H1 (cell line): Measurements from ENCODE around the gene SNED1. TPM values are rescaled to one million over a fixed set of nuclear protein-coding genes. Genes with fewer than 3 reads are reported as not detected.

Experiments used
- CTCF ChIA-PET: fragments of 300-600 bp; sonication (Branson Sonifier 250); formaldehyde crosslinking; loops from one replicate; lab custom pipeline; 2021; ENCODE audit not compliant: partially characterized antibody; lab: Charles Lee
- POLR2A ChIA-PET: fragments of 300-600 bp; sonication (Branson Sonifier 250); formaldehyde crosslinking; loops from one replicate; lab custom pipeline; 2021; ENCODE audit warnings: inconsistent platforms; ENCODE audit not compliant: partially characterized antibody; lab: Charles Lee
- DNase-seq, 2 experiments: peaks; one replicate each; pipeline versions ENCODE4 v3.0.0 to v3.0.0-alpha.2; 2010 to 2022; ENCODE audit warnings: low spot score in 2 of 2, low read depth in 1 of 2, mixed read lengths in 1 of 2
- FAIRE-seq: peaks from 2 replicates; lab custom pipeline; 2011; peaks lifted over from hg19 to GRCh38; lab: Jason Lieb, UNC
- H2AFZ ChIP-seq: 2 replicates; pipeline ENCODE4 v1.8.1; 2012; ENCODE audit warnings: low read length, inconsistent platforms
- H2AK5ac ChIP-seq: 2 replicates; pipeline ENCODE4 v1.6.1; 2013; ENCODE audit warnings: low read depth, low read length
- H2BK120ac ChIP-seq: replicated peaks from 2 replicates; pipeline ENCODE3; 2013; ENCODE audit warnings: low read depth, low read length, inconsistent platforms
- H2BK12ac ChIP-seq: 2 replicates; pipeline ENCODE4 v1.6.1; 2013; ENCODE audit warnings: low read depth, low read length
- H2BK15ac ChIP-seq: 2 replicates; pipeline ENCODE4 v1.6.1; 2013; ENCODE audit warnings: low read length
- H2BK20ac ChIP-seq: 2 replicates; pipeline ENCODE4 v1.6.1; 2013; ENCODE audit warnings: low read length
- H2BK5ac ChIP-seq: 2 replicates; pipeline ENCODE4 v1.6.1; 2013; ENCODE audit warnings: low read depth, low read length
- H3K14ac ChIP-seq: 2 replicates; pipeline ENCODE4 v1.6.1; 2013; ENCODE audit warnings: inconsistent platforms; ENCODE audit not compliant: insufficient read length
- H3K18ac ChIP-seq: 2 replicates; pipeline ENCODE4 v1.6.1; 2013; ENCODE audit warnings: low read length; ENCODE audit errors: extremely low read depth
- H3K23ac ChIP-seq: 2 replicates; pipeline ENCODE4 v1.6.1; 2013; ENCODE audit warnings: inconsistent platforms; ENCODE audit not compliant: insufficient read length
- H3K23me2 ChIP-seq: 2 replicates; pipeline ENCODE4 v1.6.1; 2013; ENCODE audit warnings: low read depth, low read length
- H3K27ac ChIP-seq: 2 replicates; pipeline ENCODE4 v1.6.1; 2011; ENCODE audit warnings: low read depth, low read length, inconsistent platforms
- H3K27me3 ChIP-seq, 4 experiments: replicated peaks in 1 of 4; 1 replicate in 1 of 4; 2 replicates in 3 of 4; pipeline versions ENCODE4 v1.6.1 to v1.8.1; 2011 to 2013; ENCODE audit warnings: low read length in 3 of 4, mild to moderate bottlenecking in 3 of 4, inconsistent platforms in 2 of 4, mixed read lengths in 2 of 4, moderate library complexity in 1 of 4; ENCODE audit not compliant: control insufficient read depth in 3 of 4, insufficient read depth in 3 of 4; ENCODE audit errors: extremely low read depth in 1 of 4
- H3K36me3 ChIP-seq, 4 experiments: 2 replicates each; pipeline versions ENCODE4 v1.6.1 to v1.8.1; 2011 to 2013; ENCODE audit warnings: mild to moderate bottlenecking in 4 of 4, low read length in 3 of 4, moderate library complexity in 2 of 4, control low read depth in 1 of 4, inconsistent platforms in 1 of 4; ENCODE audit not compliant: insufficient read depth in 4 of 4, control insufficient read depth in 2 of 4
- H3K4ac ChIP-seq: replicated peaks from 2 replicates; pipeline ENCODE3; 2013; ENCODE audit warnings: low read length, low read depth, mixed read lengths, inconsistent platforms; ENCODE audit not compliant: insufficient read length
- H3K4me1 ChIP-seq, 4 experiments: replicated peaks in 1 of 4; 1 replicate in 1 of 4; 2 replicates in 3 of 4; pipeline versions ENCODE4 v1.6.1 to v1.8.1; 2011 to 2013; ENCODE audit warnings: low read length in 3 of 4, inconsistent platforms in 2 of 4, mixed read lengths in 1 of 4; ENCODE audit not compliant: insufficient read depth in 4 of 4, control insufficient read depth in 3 of 4
- H3K4me2 ChIP-seq, 2 experiments: 2 replicates each; pipeline versions ENCODE4 v1.6.1 to v1.8.1; 2011 to 2013; ENCODE audit warnings: low read depth in 2 of 2, low read length in 2 of 2, control low read depth in 1 of 2, inconsistent platforms in 1 of 2, mild to moderate bottlenecking in 1 of 2; ENCODE audit not compliant: insufficient read depth in 1 of 2
- H3K4me3 ChIP-seq, 4 experiments: fragments of 200-600, 300-600 bp in 1 of 4; sonication (generic), shearing (Covaris generic), sonication (Bioruptor Twin) in 1 of 4; 2 replicates each; pipeline versions ENCODE4 v1.5.1 to v1.8.1; 2011 to 2016; ENCODE audit warnings: low read length in 4 of 4, low read depth in 3 of 4, control low read depth in 2 of 4, inconsistent platforms in 2 of 4, mild to moderate bottlenecking in 2 of 4, mixed read lengths in 1 of 4, moderate library complexity in 1 of 4; ENCODE audit not compliant: insufficient read depth in 2 of 4; ENCODE audit errors: extremely low read depth in 1 of 4
- H3K56ac ChIP-seq: replicated peaks from 2 replicates; pipeline ENCODE3; 2013; ENCODE audit warnings: low read depth, mild to moderate bottlenecking, mixed read lengths, low read length, inconsistent platforms; ENCODE audit not compliant: insufficient read length
- H3K79me1 ChIP-seq: 2 replicates; pipeline ENCODE4 v1.6.1; 2013; ENCODE audit warnings: low read depth, low read length, control low read depth
- H3K79me2 ChIP-seq, 2 experiments: 2 replicates each; pipeline versions ENCODE4 v1.6.1 to v1.8.1; 2012 to 2013; ENCODE audit warnings: low read length in 2 of 2, mild to moderate bottlenecking in 2 of 2, inconsistent platforms in 1 of 2; ENCODE audit not compliant: insufficient read depth in 2 of 2, control insufficient read depth in 1 of 2
- H3K9ac ChIP-seq, 4 experiments: replicated peaks in 1 of 4; 1 replicate in 1 of 4; 2 replicates in 3 of 4; pipeline versions ENCODE4 v1.6.1 to v1.8.1; 2011 to 2013; ENCODE audit warnings: low read depth in 3 of 4, low read length in 3 of 4, control low read depth in 2 of 4, mild to moderate bottlenecking in 2 of 4, moderate library complexity in 2 of 4, inconsistent platforms in 1 of 4; ENCODE audit errors: extremely low read depth in 1 of 4
- H3K9me3 ChIP-seq, 2 experiments: 2 replicates each; pipeline versions ENCODE4 v1.6.1 to v1.8.1; 2012 to 2013; ENCODE audit warnings: mild to moderate bottlenecking in 2 of 2, moderate library complexity in 2 of 2, control low read depth in 1 of 2, inconsistent platforms in 1 of 2, low read depth in 1 of 2, low read length in 1 of 2, mixed read lengths in 1 of 2; ENCODE audit not compliant: insufficient read depth in 2 of 2
- H4K20me1 ChIP-seq, 2 experiments: replicated peaks in 1 of 2; 2 replicates each; pipeline versions ENCODE3 to v1.8.1; 2011 to 2013; ENCODE audit warnings: inconsistent platforms in 2 of 2, low read length in 2 of 2, mild to moderate bottlenecking in 1 of 2; ENCODE audit not compliant: insufficient read depth in 2 of 2, control insufficient read depth in 1 of 2
- H4K5ac ChIP-seq: 2 replicates; pipeline ENCODE4 v1.6.1; 2013; ENCODE audit warnings: low read length, low read depth, mixed read lengths, inconsistent platforms; ENCODE audit not compliant: insufficient read length
- H4K8ac ChIP-seq: 2 replicates; pipeline ENCODE4 v1.8.0; 2013; ENCODE audit warnings: mild to moderate bottlenecking, moderate library complexity, low read length, inconsistent platforms; ENCODE audit not compliant: insufficient read depth; ENCODE audit errors: extremely low read depth
- H4K91ac ChIP-seq: replicated peaks from 2 replicates; pipeline ENCODE3; 2013; ENCODE audit warnings: low read length, mixed read lengths, inconsistent platforms; ENCODE audit not compliant: insufficient read length
- CHD1 ChIP-seq: IDR thresholded peaks from 2 replicates; pipeline ENCODE4 v1.6.1; 2012; ENCODE audit warnings: low read depth, low read length, improper control_type of control experiment
- GTF2F1 ChIP-seq: IDR thresholded peaks from 2 replicates; pipeline ENCODE4 v1.6.1; 2012; ENCODE audit warnings: low read depth, low read length, improper control_type of control experiment, borderline replicate concordance
- NANOG ChIP-seq: IDR thresholded peaks from 2 replicates; pipeline ENCODE4 v1.6.1; 2011; ENCODE audit warnings: low read length, low read depth, mild to moderate bottlenecking, inconsistent platforms; ENCODE audit not compliant: insufficient read depth, poor library complexity, severe bottlenecking
- RBBP5 ChIP-seq: IDR thresholded peaks from 2 replicates; pipeline ENCODE4 v1.7.1; 2012; ENCODE audit warnings: low read depth, mild to moderate bottlenecking, inconsistent platforms, low read length, moderate library complexity, borderline replicate concordance
- SUZ12 ChIP-seq: fragments of 200-600 bp; sonication (generic); IDR thresholded peaks from 2 replicates; pipeline ENCODE4 v1.6.1; 2012; ENCODE audit warnings: mild to moderate bottlenecking, inconsistent platforms, low read length, moderate library complexity, mixed read lengths
- TAF7 ChIP-seq: optimal IDR thresholded peaks from 2 replicates; pipeline ENCODE3; 2011; ENCODE audit warnings: low read depth, mild to moderate bottlenecking, inconsistent platforms, low read length, moderate library complexity, borderline replicate concordance
- WGBS, 2 experiments: shearing (Covaris generic) in 1 of 2; methylation state at CpG; one replicate each; pipeline versions ENCODE4 v1.1.6 to v1.1.7; 2013 to 2015; ENCODE audit warnings: low lambda C conversion rate in 2 of 2, mixed read lengths in 2 of 2, inconsistent platforms in 1 of 2, low coverage in 1 of 2, missing lambda C conversion rate in 1 of 2; ENCODE audit not compliant: insufficient replicate concordance in 2 of 2, insufficient coverage in 1 of 2, insufficient read length in 1 of 2; ENCODE audit errors: extremely low coverage in 1 of 2, missing lambda C conversion rate in 1 of 2; 5-methylcytosine and 5-hydroxymethylcytosine counted together
- polyA plus RNA-seq, 7 experiments: library from polyadenylated mRNA; depleted of rRNA in 3 of 7; stranded (reverse) in 5 of 7; unstranded in 2 of 7; fragments of >200 nt in 5 of 7; fragments of 200-250 nt in 2 of 7; gene quantifications; 1 replicate in 5 of 7; 2 replicates in 1 of 7; 4 replicates in 1 of 7; pipeline versions ENCODE4 v1.2.1 to v1.2.3, GENCODE V29; 2011 to 2013; ENCODE audit warnings: missing spikeins in 2 of 7, mixed read lengths in 2 of 7
- total RNA-seq: library from RNA; stranded (reverse); fragmentation: NEBNext Ultra II Directional; extraction: Animal tissue kit (Norgen Biotek cat#: 25700); gene quantifications from 2 replicates; pipeline ENCODE4 v1.2.1, GENCODE V29; 2021

Gene SNED1
- total and polyA plus RNA-seq, 2 of the 8 experiments (the other 6 are each of a cell fraction or from before 2014, with no cell fraction given), result 1.9 TPM

DNA sequence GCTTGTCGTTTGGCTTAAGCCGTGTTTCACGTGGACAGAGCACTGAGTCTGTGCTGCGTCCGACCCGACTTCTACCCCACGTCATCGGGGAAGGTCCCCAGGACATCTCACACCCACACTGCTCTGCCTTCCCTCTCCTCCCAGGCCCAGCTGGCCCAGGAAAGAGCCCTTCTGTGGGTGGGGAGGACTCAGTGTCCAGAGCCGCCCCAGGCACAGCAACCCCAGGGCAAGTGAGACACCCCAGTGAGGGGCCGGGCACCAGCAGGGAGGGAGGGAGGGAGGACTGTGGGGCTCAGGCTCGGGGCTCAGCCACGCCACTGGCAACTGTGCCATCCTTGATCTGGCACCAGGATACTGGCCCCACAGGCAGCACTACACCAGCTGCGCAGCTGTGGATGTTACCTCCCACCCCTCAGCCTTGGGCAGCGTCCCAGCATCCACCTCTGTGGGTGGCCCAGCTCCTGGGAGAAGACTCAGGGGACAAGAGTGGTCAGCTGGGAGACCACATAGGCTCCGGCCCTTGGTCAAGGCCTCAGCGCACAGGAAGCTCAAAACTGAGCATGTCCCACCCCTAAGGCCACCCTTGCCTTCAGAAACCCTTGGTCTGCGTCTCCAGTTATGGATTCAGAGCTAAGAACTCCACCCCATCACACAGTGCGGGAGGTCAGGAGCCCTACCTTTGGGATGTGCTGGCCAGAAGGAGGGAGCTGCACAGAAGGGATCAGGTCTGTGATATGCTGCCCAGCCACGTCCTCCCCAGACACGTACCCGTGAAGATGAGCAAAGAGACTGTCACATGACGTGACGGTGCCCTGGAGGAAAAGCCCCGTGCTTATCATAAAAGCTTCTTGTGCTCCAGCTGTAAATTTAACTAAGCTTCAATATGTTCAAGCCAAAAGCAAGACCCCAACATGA, 139.1 kb downstream of the SNED1 start:
- no peak overlapping the region for H4K91ac ChIP-seq
- H3K36me3 ChIP-seq, result peaks cover 6 to 34% (median 20%) of the 10 kb centered on the region in 4 experiments; a peak in 7 of 8 replicates
- ChIA-PET POLR2A (interaction anchor here (1.3 kb wide), 1 partner anchor 12 kb away, joined by 4 read pairs; the partner anchor contains the start of gene PASK), CTCF (interaction anchor here (1.1 to 1.4 kb wide), 3 partner anchors 13 to 286 kb away, joined by 3 read pairs; no protein-coding TSS in a partner anchor)
- no peak overlapping the region for H3K18ac ChIP-seq
- H3K23ac ChIP-seq, result no peak overlapping the region
- no peak overlapping the region for H2BK12ac ChIP-seq
- no peaks in the 10 kb centered on the region; the same call in none of the 2 replicates for H3K79me1 ChIP-seq
- H3K56ac ChIP-seq, result no peak overlapping the region
- no peak overlapping the region for H2AK5ac ChIP-seq
- no peak overlapping the region for H3K4me2 ChIP-seq
- H3K4me3 ChIP-seq, result no peak overlapping the region
- WGBS, 2 experiments, result 92% methylated on average over 19 of the region's 24 CpGs; no CpG with 5 or more reads in 1 of the 2 experiments
- H3K27ac ChIP-seq, result no peak overlapping the region
- no peaks in the 10 kb centered on the region for H3K4me1 ChIP-seq
- no peak overlapping the region for H3K4ac ChIP-seq
- no peak overlapping the region for H3K9ac ChIP-seq
- H4K5ac ChIP-seq, result no peak overlapping the region
- H3K23me2 ChIP-seq, result no peaks in the 10 kb centered on the region
- DNase-seq (no peak), FAIRE-seq (no peak)
- H2BK20ac ChIP-seq, result no peak overlapping the region
- no peak overlapping the region for H2BK120ac ChIP-seq
- H4K8ac ChIP-seq, result no peak overlapping the region
- H3K9me3 ChIP-seq, result no peaks in the 10 kb centered on the region
- no peak overlapping the region for H3K14ac ChIP-seq
- no peak overlapping the region for H2BK15ac ChIP-seq
- H3K27me3 ChIP-seq, result no peaks in the 10 kb centered on the region
- H2AFZ ChIP-seq, result no peak overlapping the region
- peaks cover 0 to 15% of the 10 kb centered on the region in 2 experiments for H4K20me1 ChIP-seq
- no peaks in the 10 kb centered on the region for H3K79me2 ChIP-seq
- H2BK5ac ChIP-seq, result no peak overlapping the region
- no peak for TF ChIP-seq RBBP5
- no peak for TF ChIP-seq CHD1
- TF ChIP-seq NANOG, result no peak
- TF ChIP-seq SUZ12, result no peak
- no peak for TF ChIP-seq GTF2F1
- no peak for TF ChIP-seq TAF7
